Measurements from ENCODE around the gene TBC1D12.

TBC1D12 gene

GRCh38 chr10:94489107-94489506 is 86.8 kb downstream of the TBC1D12 start:
- Histone ChIP-seq H3K36me3 (replicated peaks; ENCODE audit: low read depth, low read length) (no peaks in the 10 kb centered on the region), H3K79me2 (ENCODE audit: low read length) (no peaks in the 10 kb centered on the region), H3K27ac (ENCODE audit: low read length) (no peak overlapping the region), H3K27me3 (ENCODE audit: low read depth, low read length) (no peaks in the 10 kb centered on the region), H3K4me3 (ENCODE audit: low read length) (no peak overlapping the region), H3K9ac (ENCODE audit: low read length) (no peak overlapping the region), H3K9me3 (ENCODE audit: insufficient read depth, low read length) (no peaks in the 10 kb centered on the region), H2AFZ (ENCODE audit: low read depth, low read length) (no peak overlapping the region), H4K20me1 (ENCODE audit: insufficient read depth, low read length) (no peaks in the 10 kb centered on the region), H3K4me1 (ENCODE audit: low read length) (peaks cover 9% of the 10 kb centered on the region), H3K4me2 (ENCODE audit: low read length) (no peak overlapping the region)
- TF ChIP-seq, protein P1, sequence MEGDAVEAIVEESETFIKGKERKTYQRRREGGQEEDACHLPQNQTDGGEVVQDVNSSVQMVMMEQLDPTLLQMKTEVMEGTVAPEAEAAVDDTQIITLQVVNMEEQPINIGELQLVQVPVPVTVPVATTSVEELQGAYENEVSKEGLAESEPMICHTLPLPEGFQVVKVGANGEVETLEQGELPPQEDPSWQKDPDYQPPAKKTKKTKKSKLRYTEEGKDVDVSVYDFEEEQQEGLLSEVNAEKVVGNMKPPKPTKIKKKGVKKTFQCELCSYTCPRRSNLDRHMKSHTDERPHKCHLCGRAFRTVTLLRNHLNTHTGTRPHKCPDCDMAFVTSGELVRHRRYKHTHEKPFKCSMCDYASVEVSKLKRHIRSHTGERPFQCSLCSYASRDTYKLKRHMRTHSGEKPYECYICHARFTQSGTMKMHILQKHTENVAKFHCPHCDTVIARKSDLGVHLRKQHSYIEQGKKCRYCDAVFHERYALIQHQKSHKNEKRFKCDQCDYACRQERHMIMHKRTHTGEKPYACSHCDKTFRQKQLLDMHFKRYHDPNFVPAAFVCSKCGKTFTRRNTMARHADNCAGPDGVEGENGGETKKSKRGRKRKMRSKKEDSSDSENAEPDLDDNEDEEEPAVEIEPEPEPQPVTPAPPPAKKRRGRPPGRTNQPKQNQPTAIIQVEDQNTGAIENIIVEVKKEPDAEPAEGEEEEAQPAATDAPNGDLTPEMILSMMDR (IDR thresholded peaks at IDR 0.05; ENCODE audit: low read depth, low read length) = no peak
- no peak for TF ChIP-seq EZH2phosphoT487 (IDR thresholded peaks at IDR 0.05; ENCODE audit: low read depth)

DNA sequence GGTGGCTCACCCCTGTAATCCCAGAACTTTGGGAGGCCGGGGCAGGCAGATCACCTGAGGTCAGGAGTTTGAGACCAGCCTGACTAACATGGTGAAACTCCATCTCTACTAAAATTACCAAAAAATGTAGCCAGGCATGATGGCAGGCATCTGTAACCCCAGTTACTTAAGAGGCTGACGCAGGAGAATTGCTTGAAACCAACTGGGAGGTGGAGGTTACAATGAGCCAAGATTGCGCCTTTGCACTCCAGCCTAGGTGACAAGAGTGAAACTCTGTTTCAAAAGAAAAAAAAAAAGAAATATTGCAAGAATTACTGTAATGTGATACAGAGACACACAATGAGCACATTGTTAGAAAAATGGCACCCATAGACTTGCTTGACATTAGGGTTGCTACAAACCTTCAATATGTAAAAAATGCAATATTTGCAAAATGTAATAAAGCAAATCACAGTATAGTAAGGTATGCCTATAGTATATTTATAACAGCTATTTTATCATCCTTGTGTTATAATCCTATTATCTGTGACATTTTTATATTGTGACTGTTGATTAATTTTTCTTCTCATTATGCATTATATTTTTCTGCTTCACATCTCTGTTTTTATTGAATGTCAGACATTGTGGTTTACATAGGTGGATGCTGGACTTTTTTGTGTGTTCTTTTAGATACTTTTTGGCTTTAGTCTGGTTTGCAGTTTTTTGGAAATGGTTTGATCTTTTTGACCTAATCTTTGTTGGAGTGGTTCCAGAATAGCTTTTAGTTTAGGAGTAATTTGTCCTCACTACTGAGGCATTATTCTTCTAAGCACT is 87.8 kb downstream of the TBC1D12 start:
- Histone ChIP-seq H2AFZ (ENCODE audit: low read depth, low read length) (no peak overlapping the region), H3K4me3 (ENCODE audit: low read length) (no peak overlapping the region), H3K27me3 (ENCODE audit: low read depth, low read length) (no peaks in the 10 kb centered on the region), H3K36me3 (replicated peaks; ENCODE audit: low read depth, low read length) (no peaks in the 10 kb centered on the region), H3K4me1 (ENCODE audit: low read length) (peaks cover 9% of the 10 kb centered on the region), H3K9me3 (ENCODE audit: insufficient read depth, low read length) (no peaks in the 10 kb centered on the region), H4K20me1 (ENCODE audit: insufficient read depth, low read length) (no peaks in the 10 kb centered on the region), H3K79me2 (ENCODE audit: low read length) (no peaks in the 10 kb centered on the region), H3K4me2 (ENCODE audit: low read length) (no peak overlapping the region), H3K9ac (ENCODE audit: low read length) (no peak overlapping the region), H3K27ac (ENCODE audit: low read length) (no peak overlapping the region)
- TF ChIP-seq, protein P1 (IDR thresholded peaks at IDR 0.05; ENCODE audit: low read depth, low read length) = no peak
- no peak for TF ChIP-seq EZH2phosphoT487 (IDR thresholded peaks at IDR 0.05; ENCODE audit: low read depth)

DNA sequence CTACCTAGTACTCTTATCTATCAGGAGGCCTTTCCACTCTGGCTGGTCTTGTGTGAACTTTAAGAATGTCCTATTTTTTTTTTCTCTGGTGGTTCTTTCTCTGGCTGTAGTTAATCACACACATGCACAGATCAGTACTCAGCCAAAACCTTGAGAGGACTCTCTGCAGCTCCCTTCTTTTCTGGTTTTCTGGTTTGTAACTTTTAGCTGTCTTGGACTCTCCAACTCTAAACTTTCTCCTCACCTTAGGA is 88.4 kb downstream of the TBC1D12 start:
- no peaks in the 10 kb centered on the region for H3K27me3 ChIP-seq (ENCODE audit: low read depth, low read length)
- no peak overlapping the region for H3K4me3 ChIP-seq (ENCODE audit: low read length)
- peaks cover 11% of the 10 kb centered on the region for H3K4me1 ChIP-seq (ENCODE audit: low read length)
- H3K36me3 ChIP-seq (replicated peaks; ENCODE audit: low read depth, low read length) = no peaks in the 10 kb centered on the region
- H3K4me2 ChIP-seq (ENCODE audit: low read length) = no peak overlapping the region
- no peaks in the 10 kb centered on the region for H4K20me1 ChIP-seq (ENCODE audit: insufficient read depth, low read length)
- TF ChIP-seq, protein P1 (IDR thresholded peaks at IDR 0.05; ENCODE audit: low read depth, low read length) = no peak
- TF ChIP-seq EZH2phosphoT487 (IDR thresholded peaks at IDR 0.05; ENCODE audit: low read depth) = no peak
- no peak overlapping the region for H2AFZ ChIP-seq (ENCODE audit: low read depth, low read length)
- no peak overlapping the region for H3K9ac ChIP-seq (ENCODE audit: low read length)
- H3K9me3 ChIP-seq (ENCODE audit: insufficient read depth, low read length) = no peaks in the 10 kb centered on the region
- no peaks in the 10 kb centered on the region for H3K79me2 ChIP-seq (ENCODE audit: low read length)
- no peak overlapping the region for H3K27ac ChIP-seq (ENCODE audit: low read length)

GRCh38 chr10:94493463-94493862 is 91.1 kb downstream of the TBC1D12 start:
- Histone ChIP-seq H3K27me3 (ENCODE audit: low read depth, low read length) (no peaks in the 10 kb centered on the region), H3K9ac (ENCODE audit: low read length) (no peak overlapping the region), H3K9me3 (ENCODE audit: insufficient read depth, low read length) (no peaks in the 10 kb centered on the region), H3K4me3 (ENCODE audit: low read length) (no peak overlapping the region), H4K20me1 (ENCODE audit: insufficient read depth, low read length) (no peaks in the 10 kb centered on the region), H3K27ac (ENCODE audit: low read length) (no peak overlapping the region), H3K4me2 (ENCODE audit: low read length) (no peak overlapping the region), H3K4me1 (ENCODE audit: low read length) (peaks cover 24% of the 10 kb centered on the region), H2AFZ (ENCODE audit: low read depth, low read length) (no peak overlapping the region), H3K79me2 (ENCODE audit: low read length) (no peaks in the 10 kb centered on the region), H3K36me3 (replicated peaks; ENCODE audit: low read depth, low read length) (no peaks in the 10 kb centered on the region)
- TF ChIP-seq, protein P1 (IDR thresholded peaks at IDR 0.05; ENCODE audit: low read depth, low read length) = no peak
- TF ChIP-seq EZH2phosphoT487 (IDR thresholded peaks at IDR 0.05; ENCODE audit: low read depth) = no peak
